ENCODE data around the gene DDX31. TPM values are rescaled to one million over a fixed set of nuclear protein-coding genes. Genes with fewer than 3 reads are reported as not detected.
"Not testable (repeated sequence)": the region's sequence is repeated elsewhere in the genome, so short reads cannot be mapped to it uniquely, and the experiment has no call there.

DDX31 gene
- total RNA-seq, 2 experiments from 2014 or later = 13.8 to 14.9 TPM

- DNase-seq (no peak), ATAC-seq (ENCODE audit: low read depth) (no peak)
- Mint-ChIP-seq H3K27ac (no peak overlapping the region), H3K9me3 (no peaks in the 10 kb centered on the region), H3K4me1 (peaks cover 13% of the 10 kb centered on the region), H3K27me3 (peaks cover 90% of the 10 kb centered on the region), H3K4me3 (no peak overlapping the region), H3K36me3 (no peaks in the 10 kb centered on the region)
- POLR2A ChIA-PET = no interaction called here
Measured at GRCh38 chr9:132583584-132584304, 86.0 kb downstream of the DDX31 start.

GRCh38 chr9:132582786-132583583 lies 86.8 kb downstream of the DDX31 start:
- POLR2A ChIA-PET = no interaction called here
- DNase-seq (no peak), ATAC-seq (ENCODE audit: low read depth) (no peak)
- Mint-ChIP-seq H3K36me3 (no peaks in the 10 kb centered on the region), H3K9me3 (no peaks in the 10 kb centered on the region), H3K4me3 (no peak overlapping the region), H3K27ac (no peak overlapping the region), H3K27me3 (peaks cover 91% of the 10 kb centered on the region), H3K4me1 (peaks cover 13% of the 10 kb centered on the region)

DNA sequence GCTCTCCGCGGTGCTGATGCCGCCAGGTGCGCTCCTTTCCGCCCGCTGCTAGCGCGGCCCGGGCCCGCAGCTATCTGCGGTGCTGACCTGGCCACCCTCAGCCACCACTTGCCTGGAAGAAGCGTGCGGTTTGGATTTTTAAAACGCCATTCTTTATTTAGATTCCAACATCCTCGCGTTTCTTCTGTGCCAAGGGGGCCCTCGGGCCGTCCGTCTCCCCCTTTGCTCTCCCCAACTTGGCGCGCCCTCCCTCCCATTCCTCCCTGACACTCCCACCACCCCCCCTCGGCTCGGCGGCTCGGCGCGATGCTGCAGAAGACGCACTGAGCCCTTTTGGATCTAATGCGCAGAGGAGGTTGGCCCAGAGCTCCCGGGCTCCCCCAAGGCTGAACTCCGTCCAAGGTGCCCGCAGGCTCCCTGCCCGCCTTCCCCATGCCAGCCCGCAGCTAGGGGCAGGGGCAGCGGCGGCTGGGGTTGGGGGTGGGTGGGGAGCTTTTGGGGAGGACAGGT lies 87.5 kb downstream of the DDX31 start, which contains the start of gene BARHL1:
BARHL1 (plus strand) TSS at position 331 of the 510 bp plus-strand sequence. CDS start 192 bp downstream, outside the sequence.
- no peak for DNase-seq
- peaks cover 91% of the 10 kb centered on the region for H3K27me3 Mint-ChIP-seq
- H3K36me3 Mint-ChIP-seq = no peaks in the 10 kb centered on the region
- H3K4me3 Mint-ChIP-seq = peak within 1 kb of the TSS; percentile 80
- POLR2A ChIA-PET = no interaction called here
- no peak for ATAC-seq (ENCODE audit: low read depth)
- H3K4me1 Mint-ChIP-seq = peaks cover 13% of the 10 kb centered on the region
- H3K9me3 Mint-ChIP-seq = no peaks in the 10 kb centered on the region
- peak within 1 kb of the TSS; percentile 76 for H3K27ac Mint-ChIP-seq

- no peaks in the 10 kb centered on the region for H3K9me3 Mint-ChIP-seq
- no peaks in the 10 kb centered on the region for H3K36me3 Mint-ChIP-seq
- H3K27ac Mint-ChIP-seq = no peak overlapping the region
- peaks cover 12% of the 10 kb centered on the region for H3K4me1 Mint-ChIP-seq
- POLR2A ChIA-PET = interaction anchor here (0.5 kb wide), 1 partner anchor 395 kb away, joined by 5 read pairs; no protein-coding TSS in a partner anchor
- no peak for DNase-seq
- ATAC-seq (ENCODE audit: low read depth) = no peak
- no peak overlapping the region for H3K4me3 Mint-ChIP-seq
- H3K27me3 Mint-ChIP-seq = peaks cover 81% of the 10 kb centered on the region
Measured at GRCh38 chr9:132579427-132579798, 90.4 kb downstream of the DDX31 start.

GRCh38 chr9:132578367-132578932 lies 91.3 kb downstream of the DDX31 start:
- POLR2A ChIA-PET = no interaction called here
- H3K27me3 Mint-ChIP-seq = peaks cover 79% of the 10 kb centered on the region
- DNase-seq (no peak), ATAC-seq (ENCODE audit: low read depth) (no peak)
- no peak overlapping the region for H3K27ac Mint-ChIP-seq
- H3K4me3 Mint-ChIP-seq = no peak overlapping the region
- no peaks in the 10 kb centered on the region for H3K36me3 Mint-ChIP-seq
- H3K9me3 Mint-ChIP-seq = no peaks in the 10 kb centered on the region
- H3K4me1 Mint-ChIP-seq = peaks cover 12% of the 10 kb centered on the region

DNA sequence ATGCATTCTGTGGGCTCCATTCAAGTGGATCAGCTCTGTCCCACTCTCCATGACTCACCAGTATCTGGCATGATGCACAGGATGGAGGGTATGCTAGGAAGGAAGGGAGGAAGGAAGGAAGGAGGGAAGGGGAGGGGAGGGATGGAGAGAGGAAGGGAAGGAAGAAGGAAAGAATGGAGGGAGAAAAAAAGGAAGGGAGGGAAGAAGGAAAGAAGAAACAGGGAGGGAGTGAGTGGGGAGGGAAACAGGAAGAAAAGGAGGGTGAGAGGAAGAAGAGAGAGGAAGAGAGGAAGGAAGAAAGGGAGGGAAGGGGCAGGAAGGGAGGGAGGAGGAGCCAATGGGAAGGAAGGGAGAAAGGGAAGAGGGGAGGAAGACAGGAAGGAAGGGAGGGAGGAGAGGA lies 92.7 kb downstream of the DDX31 start:
- Mint-ChIP-seq H3K36me3 (no peaks in the 10 kb centered on the region), H3K27ac (no peak overlapping the region), H3K9me3 (no peaks in the 10 kb centered on the region), H3K4me3 (no peak overlapping the region), H3K4me1 (peaks cover 12% of the 10 kb centered on the region), H3K27me3 (peaks cover 69% of the 10 kb centered on the region)
- ATAC-seq (ENCODE audit: low read depth) = no peak
- DNase-seq = no peak
- POLR2A ChIA-PET = no interaction called here

GRCh38 chr9:132575811-132576210 lies 94.0 kb downstream of the DDX31 start:
- Mint-ChIP-seq H3K27ac (no peak overlapping the region), H3K27me3 (peaks cover 59% of the 10 kb centered on the region)
- POLR2A ChIA-PET = no interaction called here

GRCh38 chr9:132575005-132575609 lies 94.7 kb downstream of the DDX31 start:
- DNase-seq (peak; percentile 73), ATAC-seq (ENCODE audit: low read depth) (peak; percentile 75)
- Mint-ChIP-seq H3K36me3 (no peaks in the 10 kb centered on the region), H3K9me3 (no peaks in the 10 kb centered on the region), H3K4me1 (peaks cover 4% of the 10 kb centered on the region), H3K4me3 (no peak overlapping the region), H3K27me3 (peaks cover 56% of the 10 kb centered on the region), H3K27ac (no peak overlapping the region)
- POLR2A ChIA-PET = interaction anchor here (0.6 kb wide), 1 partner anchor 50 kb away, joined by 3 read pairs; no protein-coding TSS in a partner anchor

More at GRCh38 chr9:132575811-132576210, 94.0 kb downstream of the DDX31 start:
- H3K4me3 Mint-ChIP-seq = no peak overlapping the region
- no peaks in the 10 kb centered on the region for H3K36me3 Mint-ChIP-seq
- H3K9me3 Mint-ChIP-seq = no peaks in the 10 kb centered on the region
- ATAC-seq (ENCODE audit: low read depth) = no peak
- H3K4me1 Mint-ChIP-seq = peaks cover 4% of the 10 kb centered on the region
- no peak for DNase-seq

DNA sequence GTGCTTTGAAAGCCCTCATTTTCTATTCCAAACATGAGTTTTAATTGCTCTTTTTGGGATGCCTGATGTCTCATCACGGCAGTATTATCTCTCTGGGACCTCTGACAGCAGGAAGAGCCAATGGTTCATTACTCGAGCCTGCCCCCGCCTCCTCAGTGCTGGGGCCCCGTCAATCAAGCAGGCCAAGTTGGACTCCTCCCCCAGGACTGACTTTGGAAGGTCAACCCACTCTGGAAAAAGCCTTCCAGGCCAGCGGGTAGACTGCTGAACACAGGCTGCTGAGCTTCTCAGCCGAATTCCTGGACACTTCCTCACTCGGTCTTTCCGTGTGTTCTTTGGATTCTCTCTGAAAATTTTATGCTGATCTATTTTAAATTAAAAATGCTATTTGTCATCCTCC lies 96.9 kb downstream of the DDX31 start:
- peaks cover 3% of the 10 kb centered on the region for H3K4me1 Mint-ChIP-seq
- ATAC-seq (ENCODE audit: low read depth) (no peak), DNase-seq (no peak)
- no peaks in the 10 kb centered on the region for H3K9me3 Mint-ChIP-seq
- H3K27ac Mint-ChIP-seq = no peak overlapping the region
- peaks cover 35% of the 10 kb centered on the region for H3K27me3 Mint-ChIP-seq
- no peak overlapping the region for H3K4me3 Mint-ChIP-seq
- H3K36me3 Mint-ChIP-seq = no peaks in the 10 kb centered on the region
- POLR2A ChIA-PET = no interaction called here

GRCh38 chr9:132571806-132572600 lies 97.8 kb downstream of the DDX31 start:
- no peak overlapping the region for H3K4me3 Mint-ChIP-seq
- DNase-seq = no peak
- POLR2A ChIA-PET = interaction anchor here (0.7 kb wide), 1 partner anchor 96 kb away, joined by 5 read pairs; no protein-coding TSS in a partner anchor
- no peaks in the 10 kb centered on the region for H3K9me3 Mint-ChIP-seq
- no peak overlapping the region for H3K27ac Mint-ChIP-seq
- peaks cover 3% of the 10 kb centered on the region for H3K4me1 Mint-ChIP-seq
- no peaks in the 10 kb centered on the region for H3K36me3 Mint-ChIP-seq
- no peak for ATAC-seq (ENCODE audit: low read depth)
- H3K27me3 Mint-ChIP-seq = peaks cover 31% of the 10 kb centered on the region

- DNase-seq; POLR2A ChIA-PET; H3K27ac Mint-ChIP-seq; ATAC-seq (ENCODE audit: low read depth); H3K36me3 Mint-ChIP-seq; H3K4me3 Mint-ChIP-seq; H3K4me1 Mint-ChIP-seq; H3K9me3 Mint-ChIP-seq: not testable (repeated sequence)
- peaks cover 16% of the 10 kb centered on the region for H3K27me3 Mint-ChIP-seq
Measured at GRCh38 chr9:132568787-132569186, 101.0 kb downstream of the DDX31 start.

- DNase-seq = no peak
- Mint-ChIP-seq H3K4me3 (no peak overlapping the region), H3K9me3 (peaks cover under 1% of the 10 kb centered on the region), H3K27me3 (peaks cover 36% of the 10 kb centered on the region), H3K36me3 (no peaks in the 10 kb centered on the region), H3K27ac (no peak overlapping the region), H3K4me1 (peaks cover 3% of the 10 kb centered on the region)
- ATAC-seq (ENCODE audit: low read depth) = no peak
- POLR2A ChIA-PET = no interaction called here
Measured at GRCh38 chr9:132564526-132564925, 105.3 kb downstream of the DDX31 start.

GRCh38 chr9:132562306-132562573 lies 107.5 kb downstream of the DDX31 start:
- H3K27me3 Mint-ChIP-seq = peaks cover 33% of the 10 kb centered on the region
- H3K9me3 Mint-ChIP-seq = peaks cover 3% of the 10 kb centered on the region
- POLR2A ChIA-PET = no interaction called here
- no peak for DNase-seq
- ATAC-seq (ENCODE audit: low read depth) = no peak
- no peak overlapping the region for H3K27ac Mint-ChIP-seq
- peaks cover 3% of the 10 kb centered on the region for H3K4me1 Mint-ChIP-seq
- no peak overlapping the region for H3K4me3 Mint-ChIP-seq
- no peaks in the 10 kb centered on the region for H3K36me3 Mint-ChIP-seq

Data from activated naive CD8-positive, alpha-beta T cell treated with anti-CD3 and anti-CD28 coated beads, Interleukin-2, amount 10 ng/mL, durations not matched to agents 7 days and 5 days (primary cell).